ES-I3 (cell line): Measurements from ENCODE around the gene PIK3R1.

ENCODE experiments used
- H3K36me3 ChIP-seq: 2 replicates; pipeline ENCODE4 v1.6.1; 2013; ENCODE audit warnings: mild to moderate bottlenecking, low read length, control low read depth, moderate library complexity; ENCODE audit not compliant: insufficient read depth
- H3K4me1 ChIP-seq: 2 replicates; pipeline ENCODE4 v1.6.1; 2013; ENCODE audit warnings: mild to moderate bottlenecking, control low read depth, low read length; ENCODE audit not compliant: insufficient read depth
- H3K9ac ChIP-seq: 2 replicates; pipeline ENCODE4 v1.6.1; 2013; ENCODE audit warnings: low read depth, mild to moderate bottlenecking, low read length, moderate library complexity
- H3K9me3 ChIP-seq: 2 replicates; pipeline ENCODE4 v1.6.1; 2013; ENCODE audit warnings: mild to moderate bottlenecking, low read length, moderate library complexity; ENCODE audit not compliant: control insufficient read depth, insufficient read depth

Gene PIK3R1

GRCh38 chr5:68325065-68325580 is 109.6 kb downstream of the PIK3R1 start:
- Histone ChIP-seq H3K36me3 (no peaks in the 10 kb centered on the region), H3K9ac (no peak overlapping the region), H3K9me3 (no peaks in the 10 kb centered on the region), H3K4me1 (no peaks in the 10 kb centered on the region)

DNA sequence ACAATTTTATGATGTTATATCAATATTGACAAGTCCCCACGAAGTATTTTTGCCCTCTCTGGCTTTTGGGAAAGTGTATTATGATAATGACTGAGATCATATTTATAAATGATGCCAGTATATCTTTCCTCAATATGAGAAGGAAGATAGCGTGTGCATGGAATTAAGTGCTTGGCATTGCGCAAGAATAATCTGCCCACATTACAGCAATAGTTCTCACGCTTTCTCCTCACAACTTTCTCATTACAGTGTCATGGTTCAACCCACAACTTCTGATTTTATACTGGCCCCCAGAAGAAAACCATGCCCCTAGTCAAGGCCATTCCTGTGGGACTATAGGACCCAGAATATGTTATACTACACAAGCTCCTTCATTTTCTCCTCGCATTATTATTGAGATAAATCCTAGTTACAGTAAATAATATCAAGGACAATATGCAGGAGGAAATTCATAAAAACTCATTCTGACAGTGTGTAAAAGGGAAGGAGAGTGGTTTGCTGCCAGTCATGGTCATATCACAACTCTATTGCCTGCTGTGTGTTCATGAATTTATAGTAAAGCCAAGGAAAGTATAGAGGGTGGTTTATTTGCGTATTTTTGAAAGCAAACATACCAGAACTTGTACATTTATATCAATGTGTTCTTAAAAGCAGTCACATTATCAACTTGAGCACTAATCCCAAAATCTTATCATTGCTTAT is 114.1 kb downstream of the PIK3R1 start:
- no peaks in the 10 kb centered on the region for H3K36me3 ChIP-seq
- H3K9me3 ChIP-seq = no peaks in the 10 kb centered on the region
- H3K4me1 ChIP-seq = no peaks in the 10 kb centered on the region
- H3K9ac ChIP-seq = no peak overlapping the region

GRCh38 chr5:68330574-68330973 is 115.0 kb downstream of the PIK3R1 start:
- Histone ChIP-seq H3K9ac (no peak overlapping the region), H3K36me3 (no peaks in the 10 kb centered on the region), H3K9me3 (no peaks in the 10 kb centered on the region), H3K4me1 (no peaks in the 10 kb centered on the region)

- no peaks in the 10 kb centered on the region for H3K4me1 ChIP-seq
- H3K9me3 ChIP-seq = no peaks in the 10 kb centered on the region
- no peak overlapping the region for H3K9ac ChIP-seq
- no peaks in the 10 kb centered on the region for H3K36me3 ChIP-seq
These were observed 115.9 kb downstream of the PIK3R1 start for GRCh38 chr5:68331192-68332079.

DNA sequence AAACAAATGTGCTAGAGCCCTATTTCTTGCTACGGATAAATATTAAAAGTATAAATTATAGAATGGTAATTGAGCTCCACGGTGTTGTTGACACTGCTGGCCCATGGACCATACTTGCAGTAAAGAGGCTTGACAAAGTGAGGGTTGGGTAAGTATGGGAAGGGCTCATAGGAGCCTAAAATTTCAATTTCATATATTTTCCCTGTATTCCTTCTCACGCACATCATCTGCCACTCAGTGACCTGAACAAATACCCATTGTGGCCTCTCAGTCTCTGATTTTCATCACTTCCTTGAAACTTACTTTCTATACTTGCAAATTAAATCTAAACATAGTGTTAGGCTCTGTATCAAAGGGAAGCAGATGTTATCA is 116.5 kb downstream of the PIK3R1 start:
- no peaks in the 10 kb centered on the region for H3K36me3 ChIP-seq
- no peaks in the 10 kb centered on the region for H3K9me3 ChIP-seq
- H3K4me1 ChIP-seq = no peaks in the 10 kb centered on the region
- H3K9ac ChIP-seq = no peak overlapping the region

DNA sequence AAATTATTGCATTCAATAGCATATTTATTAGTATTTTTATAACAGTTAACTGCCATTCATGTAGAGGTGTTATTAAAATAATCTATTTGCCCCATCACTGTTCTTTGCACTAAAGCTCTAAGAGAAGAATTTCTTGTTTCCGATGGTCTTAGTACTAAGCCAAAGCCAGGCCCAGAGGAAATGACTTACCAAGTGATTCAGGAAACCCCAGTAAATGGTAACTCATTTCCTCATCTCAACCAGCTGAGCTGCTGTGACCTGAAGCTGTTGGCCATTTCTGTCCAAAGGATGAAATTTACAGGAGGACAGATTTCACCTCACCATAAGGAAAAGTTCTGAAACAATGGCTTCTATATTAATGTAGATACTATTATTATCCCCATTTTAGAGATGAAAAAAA is 117.0 kb downstream of the PIK3R1 start:
- no peaks in the 10 kb centered on the region for H3K36me3 ChIP-seq
- no peak overlapping the region for H3K9ac ChIP-seq
- H3K9me3 ChIP-seq = no peaks in the 10 kb centered on the region
- H3K4me1 ChIP-seq = no peaks in the 10 kb centered on the region

DNA sequence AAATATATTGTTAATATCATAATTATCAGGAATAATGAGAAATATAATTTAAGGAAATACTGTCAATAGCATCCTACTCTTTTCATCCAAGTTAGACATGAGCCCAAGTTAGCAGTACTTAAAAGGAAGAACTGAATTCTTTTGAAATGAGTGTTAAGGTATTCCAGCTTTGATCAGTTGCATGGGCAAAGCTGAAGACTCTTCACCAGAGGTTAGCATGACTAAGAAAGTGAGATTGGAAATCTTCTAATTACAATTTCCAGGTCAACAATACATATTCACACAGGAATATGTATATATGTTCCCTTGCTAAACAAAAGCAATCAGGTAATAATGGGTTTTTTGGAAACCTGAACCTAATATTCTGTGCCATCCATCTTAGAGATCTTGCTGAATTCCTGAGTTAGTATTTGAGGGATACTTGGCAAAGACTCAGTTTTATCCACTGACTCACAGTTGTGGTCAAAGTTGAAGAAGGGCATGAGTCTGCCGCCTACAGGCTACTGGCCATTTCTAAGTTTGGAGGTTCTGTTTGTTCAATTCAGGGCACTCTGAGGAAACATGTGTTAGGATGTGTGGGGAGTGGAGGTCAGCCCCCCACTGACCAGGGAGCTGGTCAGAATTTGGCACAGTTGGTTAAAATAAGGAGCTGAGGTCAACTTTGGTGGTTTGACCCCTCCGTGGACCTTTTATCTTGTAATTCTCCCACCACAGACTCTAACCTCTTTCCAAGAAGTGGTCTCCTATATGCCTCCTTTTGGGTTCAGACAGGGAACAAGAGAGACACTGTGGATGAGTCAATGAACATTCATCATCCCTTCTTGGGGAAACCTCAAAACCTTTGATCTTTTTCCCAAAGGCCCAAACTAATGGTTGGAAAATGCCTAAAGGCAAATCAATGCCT is 118.3 kb downstream of the PIK3R1 start:
- Histone ChIP-seq H3K36me3 (no peaks in the 10 kb centered on the region), H3K4me1 (no peaks in the 10 kb centered on the region), H3K9me3 (no peaks in the 10 kb centered on the region), H3K9ac (no peak overlapping the region)

DNA sequence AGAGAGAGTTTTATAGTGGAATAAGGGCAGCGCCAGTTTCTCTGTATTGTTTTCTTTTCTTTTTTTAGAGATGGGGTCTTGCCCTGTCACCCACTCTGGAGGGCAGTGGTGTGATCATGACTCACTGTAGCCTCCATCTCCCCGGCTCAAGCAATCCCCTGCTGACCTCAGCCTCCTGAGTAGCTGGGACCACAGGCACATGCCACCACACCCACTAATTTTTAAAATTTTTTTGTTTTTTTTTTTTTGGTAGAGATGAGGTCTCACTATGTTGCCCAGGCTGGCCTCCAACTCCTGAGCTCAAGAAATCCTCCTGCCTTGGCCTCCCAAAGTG is 119.0 kb downstream of the PIK3R1 start:
- Histone ChIP-seq H3K36me3 (no peaks in the 10 kb centered on the region), H3K9ac (no peak overlapping the region), H3K4me1 (no peaks in the 10 kb centered on the region), H3K9me3 (no peaks in the 10 kb centered on the region)

DNA sequence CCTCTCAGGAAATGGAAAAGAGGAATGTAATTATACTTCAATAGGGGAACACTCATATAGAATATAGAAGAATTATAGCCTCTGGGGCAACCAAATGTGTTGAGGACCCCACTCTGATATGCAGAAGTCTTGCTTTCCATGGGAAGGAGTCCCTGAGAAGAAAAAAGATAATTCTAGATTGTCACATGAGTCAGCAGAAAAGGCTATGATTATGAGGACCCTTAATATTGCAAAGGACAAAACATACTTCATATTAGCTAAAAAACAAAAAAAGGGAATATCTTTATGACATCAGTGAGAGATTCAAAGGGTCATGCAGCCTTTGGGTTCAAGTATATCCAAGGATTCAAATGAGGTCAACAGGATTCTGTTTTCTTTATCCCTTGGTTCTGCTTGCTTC is 119.5 kb downstream of the PIK3R1 start:
- Histone ChIP-seq H3K9me3 (no peaks in the 10 kb centered on the region), H3K36me3 (no peaks in the 10 kb centered on the region), H3K9ac (no peak overlapping the region), H3K4me1 (no peaks in the 10 kb centered on the region)

- H3K9me3 ChIP-seq = no peaks in the 10 kb centered on the region
These were observed 120.6 kb downstream of the PIK3R1 start for GRCh38 chr5:68336200-68336599.

GRCh38 chr5:68337235-68337634 is 121.7 kb downstream of the PIK3R1 start:
- no peaks in the 10 kb centered on the region for H3K4me1 ChIP-seq
- H3K36me3 ChIP-seq = no peaks in the 10 kb centered on the region
- no peaks in the 10 kb centered on the region for H3K9me3 ChIP-seq
- no peak overlapping the region for H3K9ac ChIP-seq

More at GRCh38 chr5:68336200-68336599, 120.6 kb downstream of the PIK3R1 start:
- no peaks in the 10 kb centered on the region for H3K4me1 ChIP-seq
- H3K36me3 ChIP-seq = no peaks in the 10 kb centered on the region
- no peak overlapping the region for H3K9ac ChIP-seq

DNA sequence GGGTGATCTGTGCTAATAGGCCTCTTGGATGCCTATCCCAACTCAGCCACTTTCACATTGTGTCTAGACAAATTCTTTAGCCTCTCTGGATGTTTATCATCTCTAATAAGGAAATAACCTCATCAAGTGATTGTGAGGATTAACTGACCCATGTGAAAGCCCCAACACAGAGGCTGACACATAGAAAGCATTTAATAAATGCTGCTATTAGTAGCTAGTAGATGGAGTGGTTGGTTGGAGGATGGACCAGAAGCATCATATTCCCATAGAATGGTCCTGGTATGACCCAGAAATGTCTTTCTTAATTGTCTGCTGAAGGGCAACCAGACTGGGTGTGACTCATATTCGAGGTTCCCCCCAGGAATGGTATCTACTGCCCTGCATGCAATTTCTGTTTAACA is 124.4 kb downstream of the PIK3R1 start:
- H3K36me3 ChIP-seq = no peaks in the 10 kb centered on the region
- no peak overlapping the region for H3K9ac ChIP-seq
- peaks cover 6% of the 10 kb centered on the region; the same call in 1 of the 2 replicates for H3K4me1 ChIP-seq
- no peaks in the 10 kb centered on the region for H3K9me3 ChIP-seq

DNA sequence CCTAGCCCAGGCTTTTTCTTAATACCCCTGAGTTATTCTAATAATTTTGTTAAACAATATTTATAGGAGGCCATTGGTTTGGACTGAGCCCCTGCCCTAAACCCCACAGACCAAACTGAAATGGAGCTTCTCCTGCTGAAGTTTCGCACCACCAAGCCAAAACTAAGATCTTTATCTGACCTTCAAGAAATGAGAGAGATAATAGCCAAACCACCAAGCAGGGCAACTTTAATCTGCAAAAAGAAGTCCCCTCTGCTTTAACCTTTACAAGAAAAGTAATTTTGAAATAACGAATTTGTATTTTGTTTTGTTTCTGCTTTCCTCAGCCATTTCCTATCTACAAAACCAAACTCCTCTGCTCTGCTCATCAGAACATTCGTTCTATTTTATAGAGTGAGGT is 125.5 kb downstream of the PIK3R1 start:
- Histone ChIP-seq H3K36me3 (no peaks in the 10 kb centered on the region), H3K4me1 (peaks cover 6% of the 10 kb centered on the region; the same call in 1 of the 2 replicates), H3K9ac (no peak overlapping the region), H3K9me3 (no peaks in the 10 kb centered on the region)

GRCh38 chr5:68342693-68343092 is 127.1 kb downstream of the PIK3R1 start:
- peaks cover 6% of the 10 kb centered on the region; the same call in 1 of the 2 replicates for H3K4me1 ChIP-seq
- H3K9me3 ChIP-seq = 0 out of 2 replicates have a peak, but pooled peaks cover 3% of the 10 kb centered on the region
- no peak overlapping the region for H3K9ac ChIP-seq
- H3K36me3 ChIP-seq = no peaks in the 10 kb centered on the region
